GM23248 (cell line): Measurements from ENCODE around the gene LRRC70.

ENCODE experiments used
- EZH2 ChIP-seq: fragments of 200-600 bp; sonication (generic); IDR thresholded peaks from 2 replicates; pipeline ENCODE4 v1.6.1; 2018; ENCODE audit warnings: antibody characterized with exemption, mild to moderate bottlenecking; ENCODE audit not compliant: insufficient read depth, poor library complexity, severe bottlenecking
- EZH2phosphoT487 ChIP-seq: fragments of 200-600 bp; sonication (generic); IDR thresholded peaks from 2 replicates; pipeline ENCODE4 v1.6.1; 2018; ENCODE audit warnings: antibody characterized with exemption, moderate library complexity, mild to moderate bottlenecking, low read depth; ENCODE audit not compliant: insufficient read depth

GRCh38 chr5:62578540-62578939 is at the start of gene LRRC70:
- TF ChIP-seq EZH2 (no peak), EZH2phosphoT487 (no peak)
